ENCODE data around the gene SERHL2.

DNA sequence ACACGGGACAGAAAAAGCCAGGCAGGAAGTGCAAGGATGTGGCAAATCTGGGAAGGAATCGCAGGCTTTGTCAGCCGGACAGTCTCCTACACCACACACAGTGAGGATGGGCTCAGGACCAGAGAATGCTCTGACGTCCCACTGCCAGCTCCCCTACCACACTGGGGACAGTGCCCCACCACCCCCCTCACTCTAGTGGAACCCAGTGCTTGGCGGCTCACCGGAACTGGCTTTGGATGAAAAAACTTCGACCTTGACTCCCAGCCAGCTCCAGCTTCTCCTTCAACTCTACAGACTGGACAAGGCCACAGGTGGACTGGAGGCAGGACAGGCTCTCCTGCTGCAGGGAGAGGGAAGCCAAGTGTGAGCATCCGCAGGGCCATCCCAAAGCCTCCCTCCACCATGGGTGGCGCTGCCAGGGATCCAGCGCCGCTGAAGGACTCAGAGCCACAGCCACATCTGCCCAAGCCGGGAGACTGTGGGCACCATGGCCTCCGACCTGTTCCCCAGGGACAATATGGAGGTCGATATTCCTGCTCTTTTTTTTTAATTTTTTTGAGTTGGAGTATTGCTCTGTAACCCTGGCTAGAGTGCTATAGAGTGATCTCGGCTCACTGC is 24.0 kb downstream of the SERHL2 start:
- TF ChIP-seq, protein P1, sequence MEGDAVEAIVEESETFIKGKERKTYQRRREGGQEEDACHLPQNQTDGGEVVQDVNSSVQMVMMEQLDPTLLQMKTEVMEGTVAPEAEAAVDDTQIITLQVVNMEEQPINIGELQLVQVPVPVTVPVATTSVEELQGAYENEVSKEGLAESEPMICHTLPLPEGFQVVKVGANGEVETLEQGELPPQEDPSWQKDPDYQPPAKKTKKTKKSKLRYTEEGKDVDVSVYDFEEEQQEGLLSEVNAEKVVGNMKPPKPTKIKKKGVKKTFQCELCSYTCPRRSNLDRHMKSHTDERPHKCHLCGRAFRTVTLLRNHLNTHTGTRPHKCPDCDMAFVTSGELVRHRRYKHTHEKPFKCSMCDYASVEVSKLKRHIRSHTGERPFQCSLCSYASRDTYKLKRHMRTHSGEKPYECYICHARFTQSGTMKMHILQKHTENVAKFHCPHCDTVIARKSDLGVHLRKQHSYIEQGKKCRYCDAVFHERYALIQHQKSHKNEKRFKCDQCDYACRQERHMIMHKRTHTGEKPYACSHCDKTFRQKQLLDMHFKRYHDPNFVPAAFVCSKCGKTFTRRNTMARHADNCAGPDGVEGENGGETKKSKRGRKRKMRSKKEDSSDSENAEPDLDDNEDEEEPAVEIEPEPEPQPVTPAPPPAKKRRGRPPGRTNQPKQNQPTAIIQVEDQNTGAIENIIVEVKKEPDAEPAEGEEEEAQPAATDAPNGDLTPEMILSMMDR (IDR thresholded peaks at IDR 0.05; ENCODE audit: extremely low read depth in 1 of 2, insufficient read depth in 1 of 2, low read depth in 1 of 2, low read length in 2 of 2): no peak
- TF ChIP-seq POLR2A (IDR thresholded peaks at IDR 0.05; ENCODE audit: low read depth, low read length): no peak
- no peak for TF ChIP-seq POLR2AphosphoS5 (IDR thresholded peaks at IDR 0.05; ENCODE audit: insufficient read depth, low read depth, low read length)
- TF ChIP-seq EZH2 (IDR thresholded peaks at IDR 0.05; ENCODE audit: borderline replicate concordance, low read depth, low read length, severe bottlenecking): no peak
- no peak for TF ChIP-seq JUN (IDR thresholded peaks at IDR 0.05; ENCODE audit: borderline replicate concordance, insufficient read depth, insufficient read length, low read depth)
- no peak for TF ChIP-seq MYC (IDR thresholded peaks at IDR 0.05; ENCODE audit: low read depth, low read length)

All from endothelial cell of umbilical vein (primary cell).